Neural cell (in vitro differentiated cells): ENCODE results near the gene ACSS2. TPM values are rescaled to one million over a fixed set of nuclear protein-coding genes. Genes with fewer than 3 reads are reported as not detected.

Experiments
- H2AFZ ChIP-seq: fragments of 200-600, 300-800 bp; sonication (generic), shearing (Covaris generic); 2 replicates; pipeline ENCODE4 v1.6.0; 2014; ENCODE audit warnings: low read depth, mild to moderate bottlenecking, antibody characterized with exemption, low read length, moderate library complexity
- H3F3A ChIP-seq: fragments of 200-600 bp; shearing (Covaris generic); 2 replicates; pipeline ENCODE4 v1.6.1; 2016; ENCODE audit warnings: mild to moderate bottlenecking, moderate library complexity, mixed read lengths, antibody characterized with exemption, low read length; ENCODE audit not compliant: insufficient read depth, poor library complexity, severe bottlenecking
- H3K27ac ChIP-seq: fragments of 200-600, 300-800 bp; sonication (generic), shearing (Covaris generic); 2 replicates; pipeline ENCODE4 v1.5.1; 2014; ENCODE audit warnings: mild to moderate bottlenecking, low read length, moderate library complexity
- H3K27me3 ChIP-seq: fragments of 300-800, 200-600 bp; sonication (generic), shearing (Covaris generic); 2 replicates; pipeline ENCODE4 v1.6.0; 2014; ENCODE audit warnings: mild to moderate bottlenecking, low read depth, low read length, moderate library complexity; ENCODE audit not compliant: insufficient read depth
- H3K36me3 ChIP-seq: fragments of 300-800, 200-600 bp; sonication (generic), shearing (Covaris generic); 2 replicates; pipeline ENCODE4 v1.5.1; 2014; ENCODE audit warnings: mild to moderate bottlenecking, antibody characterized with exemption, low read length, moderate library complexity; ENCODE audit not compliant: insufficient read depth
- H3K4me2 ChIP-seq: fragments of 300-800, 200-600 bp; sonication (generic), shearing (Covaris generic); 2 replicates; pipeline ENCODE4 v1.6.0; 2014; ENCODE audit warnings: mild to moderate bottlenecking, low read length
- H3K4me3 ChIP-seq: fragments of 300-800, 200-600 bp; sonication (generic), shearing (Covaris generic); 2 replicates; pipeline ENCODE4 v1.5.1; 2014; ENCODE audit warnings: mild to moderate bottlenecking, low read length, moderate library complexity
- H3K79me2 ChIP-seq: fragments of 200-600 bp; shearing (Covaris generic); replicated peaks from 2 replicates; pipeline ENCODE4 v1.6.0; 2014; ENCODE audit warnings: mild to moderate bottlenecking, low read length, moderate library complexity; ENCODE audit not compliant: insufficient read depth
- H3K9ac ChIP-seq: fragments of 300-800, 200-600 bp; sonication (generic), shearing (Covaris generic); 2 replicates; pipeline ENCODE4 v1.6.1; 2016; ENCODE audit warnings: mild to moderate bottlenecking, low read length, mixed read lengths
- H3K9me2 ChIP-seq: fragments of 200-600 bp; shearing (Covaris generic); 2 replicates; pipeline ENCODE4 v1.6.1; 2016; ENCODE audit warnings: mild to moderate bottlenecking, low read length, mixed read lengths; ENCODE audit not compliant: insufficient read depth
- H3K9me3 ChIP-seq: fragments of 200-600, 300-800 bp; sonication (generic), shearing (Covaris generic); 2 replicates; pipeline ENCODE4 v1.6.1; 2016; ENCODE audit warnings: mild to moderate bottlenecking, mixed run types, low read length, moderate library complexity, mixed read lengths
- H4K20me1 ChIP-seq: fragments of 200-600 bp; shearing (Covaris generic); 2 replicates; pipeline ENCODE4 v1.6.1; 2016; ENCODE audit warnings: mild to moderate bottlenecking, mixed run types; ENCODE audit not compliant: insufficient read depth
- CTCF ChIP-seq: fragments of 450-650 bp; IDR thresholded peaks from 2 replicates; pipeline ENCODE4 v1.5.1; 2014; ENCODE audit warnings: antibody characterized with exemption, mild to moderate bottlenecking, moderate library complexity; ENCODE audit not compliant: poor library complexity, severe bottlenecking
- EP300 ChIP-seq: fragments of 450-650 bp; conservative IDR thresholded peaks from 2 replicates; pipeline ENCODE4 v1.6.1; 2014; ENCODE audit warnings: antibody characterized with exemption, mild to moderate bottlenecking, moderate library complexity; ENCODE audit not compliant: poor library complexity, severe bottlenecking
- EZH2 ChIP-seq: fragments of 200-600, 300-800 bp; shearing (Covaris generic), sonication (generic); IDR thresholded peaks from 2 replicates; pipeline ENCODE4 v1.6.1; 2014; ENCODE audit warnings: antibody characterized with exemption, low read length, borderline replicate concordance, mild to moderate bottlenecking; ENCODE audit not compliant: insufficient read depth, poor library complexity, severe bottlenecking
- MXI1 ChIP-seq: fragments of 450-650 bp; conservative IDR thresholded peaks from 2 replicates; pipeline ENCODE4 v1.6.1; 2014; ENCODE audit warnings: antibody characterized with exemption, mild to moderate bottlenecking; ENCODE audit not compliant: poor library complexity, severe bottlenecking
- POLR2AphosphoS5 ChIP-seq: IDR thresholded peaks from 2 replicates; pipeline ENCODE4 v1.6.1; 2012
- RAD21 ChIP-seq: fragments of 450-650 bp; conservative IDR thresholded peaks from 2 replicates; pipeline ENCODE4 v1.6.1; 2014; ENCODE audit warnings: antibody characterized with exemption, mild to moderate bottlenecking, moderate library complexity
- REST ChIP-seq: IDR thresholded peaks from 2 replicates; pipeline ENCODE4 v1.6.1; 2012; ENCODE audit warnings: borderline replicate concordance
- SMC3 ChIP-seq: fragments of 450-650 bp; conservative IDR thresholded peaks from 2 replicates; pipeline ENCODE4 v1.6.1; 2014; ENCODE audit warnings: antibody characterized with exemption, mild to moderate bottlenecking, moderate library complexity; ENCODE audit not compliant: poor library complexity
- TAF1 ChIP-seq: IDR thresholded peaks from 2 replicates; pipeline ENCODE4 v1.6.1; 2012; ENCODE audit warnings: low read depth
- polyA plus RNA-seq: library from polyadenylated mRNA; depleted of rRNA; stranded (reverse); fragments of >200 nt; gene quantifications from 2 replicates; pipeline ENCODE4 v1.2.3, GENCODE V29; 2014

The ACSS2 gene
- polyA plus RNA-seq, 1 donor from 2014 or later: 12.3 TPM

GRCh38 chr20:34891166-34892062 lies 15.0 kb downstream of the ACSS2 start:
- no peak overlapping the region for H3K4me2 ChIP-seq
- TF ChIP-seq REST (no peak), RAD21 (no peak), SMC3 (no peak)
- no peak overlapping the region for H3K9ac ChIP-seq

GRCh38 chr20:34892671-34893070 lies 16.3 kb downstream of the ACSS2 start:
- no peaks in the 10 kb centered on the region for H3F3A ChIP-seq
- no peak overlapping the region for H3K4me2 ChIP-seq
- no peaks in the 10 kb centered on the region for H3K9me3 ChIP-seq
- no peak overlapping the region for H3K4me3 ChIP-seq
- no peak for TF ChIP-seq EZH2
- TF ChIP-seq RAD21: no peak
- TF ChIP-seq MXI1: no peak
- TF ChIP-seq REST: no peak
- TF ChIP-seq TAF1: no peak
- no peak for TF ChIP-seq POLR2AphosphoS5
- TF ChIP-seq CTCF: no peak
- no peak for TF ChIP-seq SMC3
- TF ChIP-seq EP300: no peak
- no peaks in the 10 kb centered on the region for H4K20me1 ChIP-seq
- H2AFZ ChIP-seq: no peak overlapping the region
- no peak overlapping the region for H3K27ac ChIP-seq
- H3K9me2 ChIP-seq: no peaks in the 10 kb centered on the region
- H3K9ac ChIP-seq: no peak overlapping the region
- no peaks in the 10 kb centered on the region for H3K79me2 ChIP-seq
- H3K27me3 ChIP-seq: no peaks in the 10 kb centered on the region
- no peaks in the 10 kb centered on the region for H3K36me3 ChIP-seq

More at GRCh38 chr20:34891166-34892062, 15.0 kb downstream of the ACSS2 start:
- Histone ChIP-seq H3K9me2 (no peaks in the 10 kb centered on the region), H2AFZ (no peak overlapping the region), H3K4me3 (no peak overlapping the region), H3K27ac (no peak overlapping the region), H3F3A (no peaks in the 10 kb centered on the region), H3K9me3 (no peaks in the 10 kb centered on the region), H4K20me1 (no peaks in the 10 kb centered on the region), H3K79me2 (no peaks in the 10 kb centered on the region), H3K27me3 (no peaks in the 10 kb centered on the region), H3K36me3 (no peaks in the 10 kb centered on the region)
